ENCODE data around the gene COL25A1.

GRCh38 chr4:109155682-109156283 is 146.7 kb downstream of the COL25A1 start:
- TF ChIP-seq ZNF274 (IDR thresholded peaks at IDR 0.05; ENCODE audit: low read depth, low read length) (no peak), YY1 (IDR thresholded peaks at IDR 0.05; ENCODE audit: insufficient read depth, insufficient read length) (no peak), SUZ12 (IDR thresholded peaks at IDR 0.05; ENCODE audit: extremely low read depth, insufficient read depth, insufficient read length) (no peak)

All from NT2/D1 (cell line).